Caco-2 (cell line): ENCODE results near the gene SPTB. TPM values are rescaled to one million over a fixed set of nuclear protein-coding genes. Genes with fewer than 3 reads are reported as not detected.

Experiments used
- BruUV-seq: library from RNA; stranded (reverse); fragments of 400-500 nt; replicated peaks from 2 replicates; lab custom pipeline; 2021; lab: Mats Ljungman, UMichigan
- CTCF ChIA-PET: fragments of 300-600 bp; sonication (Branson Sonifier 250); formaldehyde crosslinking; loops from one replicate; lab custom pipeline; 2022; ENCODE audit warnings: antibody characterized with exemption; lab: Charles Lee
- POLR2A ChIA-PET: fragments of 300-600 bp; sonication (Branson Sonifier 250); formaldehyde crosslinking; loops from one replicate; lab custom pipeline; 2022; ENCODE audit warnings: antibody characterized with exemption; lab: Charles Lee
- DNase-seq, 2 experiments: peaks; one replicate each; pipeline versions ENCODE4 v3.0.0 to v3.0.0-alpha.2; 2020 to 2022
- H3K27me3 ChIP-seq: replicated peaks from 2 replicates; pipeline ENCODE4 v1.6.0; 2011; ENCODE audit warnings: low read length; ENCODE audit not compliant: control insufficient read depth, insufficient read depth
- H3K36me3 ChIP-seq: 2 replicates; pipeline ENCODE4 v1.5.1; 2011; ENCODE audit warnings: low read length; ENCODE audit not compliant: control insufficient read depth, insufficient read depth
- H3K4me1 ChIP-seq: fragments of 250-450 bp; sonication (Bioruptor Pico); 2 replicates; pipeline ENCODE4 v1.5.1; 2020; ENCODE audit warnings: mild to moderate bottlenecking
- H3K4me3 ChIP-seq: 2 replicates; pipeline ENCODE4 v1.5.1; 2011; ENCODE audit warnings: low read depth, mild to moderate bottlenecking, control low read depth, low read length
- H3K9me3 ChIP-seq: fragments of 250-450 bp; sonication (Bioruptor Pico); 2 replicates; pipeline ENCODE4 v1.5.1; 2020; ENCODE audit warnings: mild to moderate bottlenecking, moderate library complexity
- H3K27ac Mint-ChIP-seq: one replicate; pipeline ENCODE4 v1.8.0; 2022; ENCODE audit warnings: mixed read lengths; ENCODE audit not compliant: unreplicated experiment
- H3K27me3 Mint-ChIP-seq: one replicate; pipeline ENCODE4 v1.8.0; 2022; ENCODE audit warnings: mixed read lengths; ENCODE audit not compliant: insufficient read depth, unreplicated experiment
- H3K36me3 Mint-ChIP-seq: one replicate; pipeline ENCODE4 v1.8.0; 2022; ENCODE audit warnings: mild to moderate bottlenecking, mixed read lengths; ENCODE audit not compliant: insufficient read depth, unreplicated experiment
- H3K4me1 Mint-ChIP-seq: one replicate; pipeline ENCODE4 v1.8.0; 2022; ENCODE audit warnings: low read depth, mixed read lengths; ENCODE audit not compliant: unreplicated experiment
- H3K4me3 Mint-ChIP-seq: one replicate; pipeline ENCODE4 v1.8.0; 2022; ENCODE audit warnings: mild to moderate bottlenecking, moderate library complexity, mixed read lengths; ENCODE audit not compliant: unreplicated experiment
- H3K9me3 Mint-ChIP-seq: one replicate; pipeline ENCODE4 v1.8.0; 2022; ENCODE audit warnings: mixed read lengths; ENCODE audit not compliant: unreplicated experiment
- CTCF ChIP-seq, 2 experiments: fragments of 200-600 bp in 1 of 2; IDR thresholded peaks; 1 replicate in 1 of 2; 2 replicates in 1 of 2; pipeline versions ENCODE4 v1.5.1 to v1.8.0; 2011 to 2022; ENCODE audit warnings: antibody characterized with exemption in 1 of 2, control low read depth in 1 of 2, inconsistent platforms in 1 of 2, low read depth in 1 of 2, low read length in 1 of 2, mild to moderate bottlenecking in 1 of 2, moderate library complexity in 1 of 2; ENCODE audit not compliant: insufficient read depth in 1 of 2, severe bottlenecking in 1 of 2, unreplicated experiment in 1 of 2
- intact Hi-C: fragments of 100-400 bp; cut with micrococcal nuclease; formaldehyde crosslinking; loops from one replicate; pipeline ENCODE4 v1.10.0; 2022; ENCODE audit not compliant: unreplicated experiment
- total RNA-seq: library from RNA; stranded (reverse); gene quantifications from 2 replicates; pipeline ENCODE4 v1.2.3, GENCODE V29; 2022

Gene SPTB
- total RNA-seq, 1 experiment from 2014 or later = 1.7 TPM

GRCh38 chr14:64811676-64812075 is 68.0 kb downstream of the SPTB start:
- Histone ChIP-seq H3K27me3 (no peaks in the 10 kb centered on the region), H3K4me1 (no peaks in the 10 kb centered on the region; the same call in 1 of the 2 replicates), H3K4me3 (no peak overlapping the region), H3K36me3 (no peaks in the 10 kb centered on the region), H3K9me3 (no peaks in the 10 kb centered on the region)
- BruUV-seq = no TSS peak
- POLR2A ChIA-PET = no interaction called here
- no peak overlapping the region for H3K27ac Mint-ChIP-seq
- H3K4me1 Mint-ChIP-seq = no peaks in the 10 kb centered on the region
- no peaks in the 10 kb centered on the region for H3K9me3 Mint-ChIP-seq
- no peak overlapping the region for H3K4me3 Mint-ChIP-seq
- CTCF ChIA-PET = no interaction called here
- peaks cover 4% of the 10 kb centered on the region for H3K27me3 Mint-ChIP-seq
- no peaks in the 10 kb centered on the region for H3K36me3 Mint-ChIP-seq
- TF ChIP-seq CTCF (IDR thresholded peaks at IDR 0.05; ENCODE audit: insufficient read depth in 1 of 2, low read depth in 1 of 2, low read length in 1 of 2, severe bottlenecking in 1 of 2, unreplicated experiment in 1 of 2) = no peak
- no peak for DNase-seq
- intact Hi-C loops = no loop called here

DNA sequence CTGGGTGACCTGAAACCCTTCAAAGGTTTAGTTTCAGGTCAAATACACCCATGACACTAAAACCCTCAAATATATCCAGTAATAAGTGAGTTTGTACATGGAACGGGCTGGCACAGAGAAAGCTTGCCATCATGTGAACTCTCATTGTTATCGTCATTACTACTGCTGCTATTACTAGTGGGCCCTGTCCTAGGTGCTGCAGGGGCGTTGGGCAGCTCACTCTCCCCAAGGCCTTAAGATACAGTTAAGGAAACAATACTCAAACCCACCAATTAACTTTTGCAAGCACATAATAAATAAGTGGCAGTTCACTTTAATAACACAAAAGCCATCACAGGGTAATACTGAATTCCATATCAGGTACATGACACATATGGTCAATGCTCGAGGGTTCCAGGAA is 71.3 kb downstream of the SPTB start:
- H3K9me3 ChIP-seq = no peaks in the 10 kb centered on the region
- ChIA-PET POLR2A (no interaction called here), CTCF (no interaction called here)
- peaks cover 7% of the 10 kb centered on the region for H3K4me1 Mint-ChIP-seq
- H3K36me3 Mint-ChIP-seq = no peaks in the 10 kb centered on the region
- H3K27me3 Mint-ChIP-seq = no peaks in the 10 kb centered on the region
- no peak overlapping the region for H3K4me3 ChIP-seq
- intact Hi-C loops = no loop called here
- no peak overlapping the region for H3K27ac Mint-ChIP-seq
- H3K9me3 Mint-ChIP-seq = no peaks in the 10 kb centered on the region
- H3K4me1 ChIP-seq = no peaks in the 10 kb centered on the region; the same call in 1 of the 2 replicates
- no TSS peak for BruUV-seq
- H3K27me3 ChIP-seq = no peaks in the 10 kb centered on the region
- no peak overlapping the region for H3K4me3 Mint-ChIP-seq
- H3K36me3 ChIP-seq = no peaks in the 10 kb centered on the region
- TF ChIP-seq CTCF (IDR thresholded peaks at IDR 0.05; ENCODE audit: insufficient read depth in 1 of 2, low read depth in 1 of 2, low read length in 1 of 2, severe bottlenecking in 1 of 2, unreplicated experiment in 1 of 2) = no peak
- no peak for DNase-seq

GRCh38 chr14:64807551-64807950 is 72.2 kb downstream of the SPTB start:
- BruUV-seq = no TSS peak
- no peak overlapping the region for H3K4me3 ChIP-seq
- no peak for DNase-seq
- no peaks in the 10 kb centered on the region for H3K27me3 Mint-ChIP-seq
- no peaks in the 10 kb centered on the region for H3K36me3 ChIP-seq
- no peaks in the 10 kb centered on the region for H3K36me3 Mint-ChIP-seq
- no peaks in the 10 kb centered on the region for H3K9me3 Mint-ChIP-seq
- H3K4me1 ChIP-seq = no peaks in the 10 kb centered on the region; the same call in 1 of the 2 replicates
- H3K27ac Mint-ChIP-seq = no peak overlapping the region
- ChIA-PET POLR2A (interaction anchor here (0.6 kb wide), 1 partner anchor 1338 kb away, joined by 3 read pairs; no protein-coding TSS in a partner anchor), CTCF (no interaction called here)
- H3K9me3 ChIP-seq = no peaks in the 10 kb centered on the region
- H3K4me3 Mint-ChIP-seq = no peak overlapping the region
- intact Hi-C loops = no loop called here
- H3K27me3 ChIP-seq = no peaks in the 10 kb centered on the region
- H3K4me1 Mint-ChIP-seq = peaks cover 7% of the 10 kb centered on the region
- no peak for TF ChIP-seq CTCF (IDR thresholded peaks at IDR 0.05; ENCODE audit: insufficient read depth in 1 of 2, low read depth in 1 of 2, low read length in 1 of 2, severe bottlenecking in 1 of 2, unreplicated experiment in 1 of 2)
